ENCODE measurements around the gene RAD51C. TPM values are rescaled to one million over a fixed set of nuclear protein-coding genes. Genes with fewer than 3 reads are reported as not detected.
"Not testable (repeated sequence)": the region's sequence is repeated elsewhere in the genome, so short reads cannot be mapped to it uniquely, and the experiment has no call there.

RAD51C gene
- total and polyA plus RNA-seq, 2 donors (not counting 1 experiment from before 2014, with no cell fraction given): 27.7 to 29.1 TPM

- Histone ChIP-seq H3K4me3 (replicated peaks in 1 of 4; ENCODE audit: control extremely low read depth in 1 of 4, insufficient read depth in 1 of 4, low read depth in 3 of 4, low read length in 4 of 4) (no peak overlapping the region), H4K20me1 (ENCODE audit: control insufficient read depth, extremely low read depth, insufficient read depth, low read length) (no peaks in the 10 kb centered on the region), H3K4me2 (ENCODE audit: extremely low read depth, insufficient read depth, low read length) (no peak overlapping the region), H3K9me3 (ENCODE audit: control insufficient read depth, insufficient read depth, low read depth, low read length) (no peaks in the 10 kb centered on the region), H3K4me1 (ENCODE audit: control insufficient read depth, extremely low read depth, insufficient read depth, low read length) (no peaks in the 10 kb centered on the region), H3K36me3 (ENCODE audit: control insufficient read depth, insufficient read depth, low read length) (no peaks in the 10 kb centered on the region), H3K79me2 (ENCODE audit: control insufficient read depth, insufficient read depth, low read length) (no peaks in the 10 kb centered on the region), H3K27ac (ENCODE audit: insufficient read depth, low read length) (no peak overlapping the region), H3K9ac (ENCODE audit: insufficient read depth, low read length) (no peak overlapping the region), H2AFZ (ENCODE audit: low read length) (no peak overlapping the region), H3K27me3 (ENCODE audit: control insufficient read depth, insufficient read depth, low read length) (no peaks in the 10 kb centered on the region)
- TF ChIP-seq CTCF (conservative IDR thresholded peaks at IDR 0.05 in 1 of 2, IDR thresholded peaks at IDR 0.05 in 1 of 2; ENCODE audit: low read depth in 1 of 2, low read length in 2 of 2): no peak
- TF ChIP-seq EZH2 (IDR thresholded peaks at IDR 0.05; ENCODE audit: low read length, missing control alignments): no peak
- DNase-seq (ENCODE audit: low read depth in 2 of 2): peak; percentile 33 to 61
Measured at GRCh38 chr17:58679263-58680037, 13.0 kb upstream of the RAD51C start.

GRCh38 chr17:58680038-58680369 is 12.4 kb upstream of the RAD51C start:
- no peaks in the 10 kb centered on the region for H3K79me2 ChIP-seq (ENCODE audit: control insufficient read depth, insufficient read depth, low read length)
- no peak overlapping the region for H3K27ac ChIP-seq (ENCODE audit: insufficient read depth, low read length)
- H3K9me3 ChIP-seq (ENCODE audit: control insufficient read depth, insufficient read depth, low read depth, low read length): no peaks in the 10 kb centered on the region
- no peak overlapping the region for H3K4me3 ChIP-seq (replicated peaks in 1 of 4; ENCODE audit: control extremely low read depth in 1 of 4, insufficient read depth in 1 of 4, low read depth in 3 of 4, low read length in 4 of 4)
- H3K4me2 ChIP-seq (ENCODE audit: extremely low read depth, insufficient read depth, low read length): no peak overlapping the region
- H3K9ac ChIP-seq (ENCODE audit: insufficient read depth, low read length): no peak overlapping the region
- H2AFZ ChIP-seq (ENCODE audit: low read length): no peak overlapping the region
- no peak for TF ChIP-seq CTCF (conservative IDR thresholded peaks at IDR 0.05 in 1 of 2, IDR thresholded peaks at IDR 0.05 in 1 of 2; ENCODE audit: low read depth in 1 of 2, low read length in 2 of 2)
- no peaks in the 10 kb centered on the region for H4K20me1 ChIP-seq (ENCODE audit: control insufficient read depth, extremely low read depth, insufficient read depth, low read length)
- DNase-seq (ENCODE audit: low read depth in 2 of 2): no peak
- no peaks in the 10 kb centered on the region for H3K36me3 ChIP-seq (ENCODE audit: control insufficient read depth, insufficient read depth, low read length)
- no peaks in the 10 kb centered on the region for H3K4me1 ChIP-seq (ENCODE audit: control insufficient read depth, extremely low read depth, insufficient read depth, low read length)
- H3K27me3 ChIP-seq (ENCODE audit: control insufficient read depth, insufficient read depth, low read length): no peaks in the 10 kb centered on the region

- H3K27ac ChIP-seq (ENCODE audit: insufficient read depth, low read length): no peak overlapping the region
- no peaks in the 10 kb centered on the region for H4K20me1 ChIP-seq (ENCODE audit: control insufficient read depth, extremely low read depth, insufficient read depth, low read length)
- DNase-seq (ENCODE audit: low read depth in 2 of 2): no peak
- no peak overlapping the region for H3K4me3 ChIP-seq (replicated peaks in 1 of 4; ENCODE audit: control extremely low read depth in 1 of 4, insufficient read depth in 1 of 4, low read depth in 3 of 4, low read length in 4 of 4)
- H3K4me1 ChIP-seq (ENCODE audit: control insufficient read depth, extremely low read depth, insufficient read depth, low read length): no peaks in the 10 kb centered on the region
- TF ChIP-seq EZH2 (IDR thresholded peaks at IDR 0.05; ENCODE audit: low read length, missing control alignments) (no peak), CTCF (conservative IDR thresholded peaks at IDR 0.05 in 1 of 2, IDR thresholded peaks at IDR 0.05 in 1 of 2; ENCODE audit: low read depth in 1 of 2, low read length in 2 of 2) (no peak)
- no peak overlapping the region for H3K4me2 ChIP-seq (ENCODE audit: extremely low read depth, insufficient read depth, low read length)
- H3K27me3 ChIP-seq (ENCODE audit: control insufficient read depth, insufficient read depth, low read length): no peaks in the 10 kb centered on the region
- no peaks in the 10 kb centered on the region for H3K36me3 ChIP-seq (ENCODE audit: control insufficient read depth, insufficient read depth, low read length)
- no peak overlapping the region for H3K9ac ChIP-seq (ENCODE audit: insufficient read depth, low read length)
- no peaks in the 10 kb centered on the region for H3K9me3 ChIP-seq (ENCODE audit: control insufficient read depth, insufficient read depth, low read depth, low read length)
- no peaks in the 10 kb centered on the region for H3K79me2 ChIP-seq (ENCODE audit: control insufficient read depth, insufficient read depth, low read length)
- H2AFZ ChIP-seq (ENCODE audit: low read length): no peak overlapping the region
Measured at GRCh38 chr17:58684003-58684402, 8.4 kb upstream of the RAD51C start.

GRCh38 chr17:58684462-58684861 is 7.9 kb upstream of the RAD51C start:
- H3K27me3 ChIP-seq (ENCODE audit: control insufficient read depth, insufficient read depth, low read length); H3K79me2 ChIP-seq (ENCODE audit: control insufficient read depth, insufficient read depth, low read length); H3K36me3 ChIP-seq (ENCODE audit: control insufficient read depth, insufficient read depth, low read length); H3K4me1 ChIP-seq (ENCODE audit: control insufficient read depth, extremely low read depth, insufficient read depth, low read length); H2AFZ ChIP-seq (ENCODE audit: low read length); H3K4me3 ChIP-seq (replicated peaks in 1 of 4; ENCODE audit: control extremely low read depth in 1 of 4, insufficient read depth in 1 of 4, low read depth in 3 of 4, low read length in 4 of 4); H3K9ac ChIP-seq (ENCODE audit: insufficient read depth, low read length); H3K4me2 ChIP-seq (ENCODE audit: extremely low read depth, insufficient read depth, low read length); DNase-seq (ENCODE audit: low read depth in 2 of 2); H3K9me3 ChIP-seq (ENCODE audit: control insufficient read depth, insufficient read depth, low read depth, low read length); H4K20me1 ChIP-seq (ENCODE audit: control insufficient read depth, extremely low read depth, insufficient read depth, low read length); H3K27ac ChIP-seq (ENCODE audit: insufficient read depth, low read length): not testable (repeated sequence)
